Caco-2 (cell line): ENCODE results near the gene IQCK. TPM values are rescaled to one million over a fixed set of nuclear protein-coding genes. Genes with fewer than 3 reads are reported as not detected.

Experiments
- BruUV-seq: library from RNA; stranded (reverse); fragments of 400-500 nt; replicated peaks from 2 replicates; lab custom pipeline; 2021; lab: Mats Ljungman, UMichigan
- CTCF ChIA-PET: fragments of 300-600 bp; sonication (Branson Sonifier 250); formaldehyde crosslinking; loops from one replicate; lab custom pipeline; 2022; ENCODE audit warnings: antibody characterized with exemption; lab: Charles Lee
- POLR2A ChIA-PET: fragments of 300-600 bp; sonication (Branson Sonifier 250); formaldehyde crosslinking; loops from one replicate; lab custom pipeline; 2022; ENCODE audit warnings: antibody characterized with exemption; lab: Charles Lee
- DNase-seq, 2 experiments: peaks; one replicate each; pipeline versions ENCODE4 v3.0.0 to v3.0.0-alpha.2; 2020 to 2022
- H3K27me3 ChIP-seq: replicated peaks from 2 replicates; pipeline ENCODE4 v1.6.0; 2011; ENCODE audit warnings: low read length; ENCODE audit not compliant: control insufficient read depth, insufficient read depth
- H3K36me3 ChIP-seq: 2 replicates; pipeline ENCODE4 v1.5.1; 2011; ENCODE audit warnings: low read length; ENCODE audit not compliant: control insufficient read depth, insufficient read depth
- H3K4me1 ChIP-seq: fragments of 250-450 bp; sonication (Bioruptor Pico); 2 replicates; pipeline ENCODE4 v1.5.1; 2020; ENCODE audit warnings: mild to moderate bottlenecking
- H3K4me3 ChIP-seq: 2 replicates; pipeline ENCODE4 v1.5.1; 2011; ENCODE audit warnings: low read depth, mild to moderate bottlenecking, control low read depth, low read length
- H3K9me3 ChIP-seq: fragments of 250-450 bp; sonication (Bioruptor Pico); 2 replicates; pipeline ENCODE4 v1.5.1; 2020; ENCODE audit warnings: mild to moderate bottlenecking, moderate library complexity
- H3K27ac Mint-ChIP-seq: one replicate; pipeline ENCODE4 v1.8.0; 2022; ENCODE audit warnings: mixed read lengths; ENCODE audit not compliant: unreplicated experiment
- H3K27me3 Mint-ChIP-seq: one replicate; pipeline ENCODE4 v1.8.0; 2022; ENCODE audit warnings: mixed read lengths; ENCODE audit not compliant: insufficient read depth, unreplicated experiment
- H3K36me3 Mint-ChIP-seq: one replicate; pipeline ENCODE4 v1.8.0; 2022; ENCODE audit warnings: mild to moderate bottlenecking, mixed read lengths; ENCODE audit not compliant: insufficient read depth, unreplicated experiment
- H3K4me1 Mint-ChIP-seq: one replicate; pipeline ENCODE4 v1.8.0; 2022; ENCODE audit warnings: low read depth, mixed read lengths; ENCODE audit not compliant: unreplicated experiment
- H3K4me3 Mint-ChIP-seq: one replicate; pipeline ENCODE4 v1.8.0; 2022; ENCODE audit warnings: mild to moderate bottlenecking, moderate library complexity, mixed read lengths; ENCODE audit not compliant: unreplicated experiment
- H3K9me3 Mint-ChIP-seq: one replicate; pipeline ENCODE4 v1.8.0; 2022; ENCODE audit warnings: mixed read lengths; ENCODE audit not compliant: unreplicated experiment
- intact Hi-C: fragments of 100-400 bp; cut with micrococcal nuclease; formaldehyde crosslinking; loops from one replicate; pipeline ENCODE4 v1.10.0; 2022; ENCODE audit not compliant: unreplicated experiment
- total RNA-seq: library from RNA; stranded (reverse); gene quantifications from 2 replicates; pipeline ENCODE4 v1.2.3, GENCODE V29; 2022
- TF ChIP-seq, protein P1 (sequence below), 2 experiments: fragments of 200-600 bp in 1 of 2; IDR thresholded peaks; 1 replicate in 1 of 2; 2 replicates in 1 of 2; pipeline versions ENCODE4 v1.5.1 to v1.8.0; 2011 to 2022; ENCODE audit warnings: antibody characterized with exemption in 1 of 2, control low read depth in 1 of 2, inconsistent platforms in 1 of 2, low read depth in 1 of 2, low read length in 1 of 2, mild to moderate bottlenecking in 1 of 2, moderate library complexity in 1 of 2; ENCODE audit not compliant: insufficient read depth in 1 of 2, severe bottlenecking in 1 of 2, unreplicated experiment in 1 of 2

Gene IQCK
- total RNA-seq, 1 experiment from 2014 or later: 2.0 TPM

DNA sequence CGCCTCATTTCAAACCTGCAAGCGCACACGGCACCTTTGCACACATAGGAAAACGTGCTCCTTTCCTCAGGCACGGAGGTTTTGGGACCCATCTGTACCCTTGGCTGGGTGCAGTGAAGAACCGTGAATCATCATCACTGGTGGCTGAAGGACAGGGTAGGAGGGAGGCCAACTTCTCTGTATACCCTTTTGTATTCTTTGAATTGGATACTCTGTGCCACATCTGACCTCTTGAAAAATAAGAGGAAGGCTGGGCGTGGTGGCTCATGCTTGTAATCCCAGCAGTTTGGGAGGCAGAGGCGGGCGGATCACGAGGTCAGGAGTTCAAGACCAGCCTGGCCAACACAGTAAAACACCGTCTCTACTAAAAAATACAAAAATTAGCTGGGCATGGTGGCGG is 154.9 kb downstream of the IQCK start:
- no peaks in the 10 kb centered on the region for H3K27me3 ChIP-seq
- H3K36me3 Mint-ChIP-seq: peaks cover 24% of the 10 kb centered on the region

DNA sequence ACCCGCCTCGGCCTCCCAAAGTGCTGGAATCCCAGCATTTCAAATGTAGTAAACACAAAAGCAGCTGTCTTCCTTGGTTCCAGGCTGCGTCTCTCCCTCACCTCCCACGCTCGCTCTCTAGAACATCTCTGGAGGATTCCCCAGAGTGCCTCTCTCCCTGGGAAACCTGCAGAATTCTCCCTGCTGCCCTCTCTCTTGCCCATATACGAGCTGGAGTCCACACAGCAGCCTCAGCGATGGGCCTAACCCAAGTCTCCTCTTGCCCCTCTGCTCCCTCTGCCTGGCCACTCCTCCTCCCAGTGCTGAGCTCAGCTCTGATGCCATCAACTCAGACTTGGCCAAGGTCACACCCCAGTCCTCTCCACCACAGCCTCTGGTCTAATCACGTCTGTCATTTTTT is 156.0 kb downstream of the IQCK start:
- ChIA-PET CTCF (no interaction called here), POLR2A (no interaction called here)
- Histone ChIP-seq H3K36me3 (no peaks in the 10 kb centered on the region), H3K9me3 (no peaks in the 10 kb centered on the region), H3K4me3 (no peak overlapping the region), H3K4me1 (no peaks in the 10 kb centered on the region), H3K27me3 (no peaks in the 10 kb centered on the region)
- no peaks in the 10 kb centered on the region for H3K9me3 Mint-ChIP-seq
- intact Hi-C loops: no loop called here
- DNase-seq: no peak
- no peak overlapping the region for H3K27ac Mint-ChIP-seq
- no peaks in the 10 kb centered on the region for H3K27me3 Mint-ChIP-seq
- H3K36me3 Mint-ChIP-seq: peaks cover 24% of the 10 kb centered on the region
- no peaks in the 10 kb centered on the region for H3K4me1 Mint-ChIP-seq
- BruUV-seq: no TSS peak
- TF ChIP-seq, protein P1, sequence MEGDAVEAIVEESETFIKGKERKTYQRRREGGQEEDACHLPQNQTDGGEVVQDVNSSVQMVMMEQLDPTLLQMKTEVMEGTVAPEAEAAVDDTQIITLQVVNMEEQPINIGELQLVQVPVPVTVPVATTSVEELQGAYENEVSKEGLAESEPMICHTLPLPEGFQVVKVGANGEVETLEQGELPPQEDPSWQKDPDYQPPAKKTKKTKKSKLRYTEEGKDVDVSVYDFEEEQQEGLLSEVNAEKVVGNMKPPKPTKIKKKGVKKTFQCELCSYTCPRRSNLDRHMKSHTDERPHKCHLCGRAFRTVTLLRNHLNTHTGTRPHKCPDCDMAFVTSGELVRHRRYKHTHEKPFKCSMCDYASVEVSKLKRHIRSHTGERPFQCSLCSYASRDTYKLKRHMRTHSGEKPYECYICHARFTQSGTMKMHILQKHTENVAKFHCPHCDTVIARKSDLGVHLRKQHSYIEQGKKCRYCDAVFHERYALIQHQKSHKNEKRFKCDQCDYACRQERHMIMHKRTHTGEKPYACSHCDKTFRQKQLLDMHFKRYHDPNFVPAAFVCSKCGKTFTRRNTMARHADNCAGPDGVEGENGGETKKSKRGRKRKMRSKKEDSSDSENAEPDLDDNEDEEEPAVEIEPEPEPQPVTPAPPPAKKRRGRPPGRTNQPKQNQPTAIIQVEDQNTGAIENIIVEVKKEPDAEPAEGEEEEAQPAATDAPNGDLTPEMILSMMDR (IDR thresholded peaks at IDR 0.05; ENCODE audit: insufficient read depth in 1 of 2, low read depth in 1 of 2, low read length in 1 of 2, severe bottlenecking in 1 of 2, unreplicated experiment in 1 of 2): no peak
- H3K4me3 Mint-ChIP-seq: no peak overlapping the region

More for the DNA sequence above, 154.9 kb downstream of the IQCK start:
- BruUV-seq: no TSS peak
- H3K4me3 ChIP-seq: no peak overlapping the region
- no peaks in the 10 kb centered on the region for H3K4me1 ChIP-seq
- DNase-seq: no peak
- no peaks in the 10 kb centered on the region for H3K9me3 ChIP-seq
- Mint-ChIP-seq H3K4me3 (no peak overlapping the region), H3K27me3 (no peaks in the 10 kb centered on the region), H3K4me1 (no peaks in the 10 kb centered on the region), H3K9me3 (no peaks in the 10 kb centered on the region), H3K27ac (no peak overlapping the region)
- intact Hi-C loops: no loop called here
- ChIA-PET CTCF (interaction anchor here (0.7 kb wide), 1 partner anchor 14 kb away, joined by 6 read pairs; no protein-coding TSS in a partner anchor), POLR2A (no interaction called here)
- H3K36me3 ChIP-seq: no peaks in the 10 kb centered on the region
- TF ChIP-seq, protein P1 (IDR thresholded peaks at IDR 0.05; ENCODE audit: insufficient read depth in 1 of 2, low read depth in 1 of 2, low read length in 1 of 2, severe bottlenecking in 1 of 2, unreplicated experiment in 1 of 2): no peak

DNA sequence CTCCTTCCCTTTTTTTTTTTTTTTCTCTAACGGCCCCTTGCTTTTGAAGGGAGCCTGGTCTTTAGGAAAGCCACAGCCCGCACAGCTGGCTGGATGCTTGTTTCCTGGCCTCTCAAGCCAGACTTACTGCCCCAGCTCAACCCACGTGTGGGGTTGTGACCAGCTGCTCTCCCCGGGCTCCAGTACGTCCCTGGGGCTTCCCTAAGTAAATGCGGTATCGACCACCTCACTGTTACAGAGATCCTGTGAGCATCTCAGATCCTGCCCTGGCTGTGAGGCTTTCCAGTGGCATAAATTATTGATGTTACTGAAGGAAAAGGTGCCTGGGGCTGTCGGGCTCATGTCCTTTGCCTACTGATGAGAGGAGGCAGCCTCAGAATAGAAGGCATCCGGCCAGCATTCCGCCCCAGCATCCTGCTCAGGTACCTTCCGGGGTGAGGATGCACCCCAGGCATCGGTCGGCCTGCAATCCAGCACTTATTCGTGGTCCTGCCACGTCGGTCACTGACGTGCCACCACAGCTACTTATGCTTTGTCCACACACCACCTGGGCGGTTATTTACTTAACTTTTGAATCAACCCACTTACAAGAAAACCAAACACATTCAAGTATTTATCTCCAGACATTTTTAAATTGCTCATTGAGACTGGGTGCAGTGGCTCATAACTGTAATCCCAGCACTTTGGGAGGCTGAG is 156.9 kb downstream of the IQCK start:
- ChIA-PET CTCF (no interaction called here), POLR2A (no interaction called here)
- Mint-ChIP-seq H3K9me3 (no peaks in the 10 kb centered on the region), H3K27ac (no peak overlapping the region), H3K4me3 (no peak overlapping the region), H3K4me1 (no peaks in the 10 kb centered on the region), H3K27me3 (no peaks in the 10 kb centered on the region), H3K36me3 (peaks cover 21% of the 10 kb centered on the region)
- TF ChIP-seq, protein P1 (IDR thresholded peaks at IDR 0.05; ENCODE audit: insufficient read depth in 1 of 2, low read depth in 1 of 2, low read length in 1 of 2, severe bottlenecking in 1 of 2, unreplicated experiment in 1 of 2): no peak
- Histone ChIP-seq H3K9me3 (no peaks in the 10 kb centered on the region), H3K4me3 (no peak overlapping the region), H3K27me3 (no peaks in the 10 kb centered on the region), H3K36me3 (no peaks in the 10 kb centered on the region), H3K4me1 (no peaks in the 10 kb centered on the region)
- no peak for DNase-seq
- intact Hi-C loops: no loop called here
- no TSS peak for BruUV-seq
